GM13977 (cell line): ENCODE measurements around the gene KLRF2.

Source experiments
- DNase-seq: peaks from one replicate; pipeline ENCODE4 v3.0.0; 2012; ENCODE audit warnings: low spot score
- CTCF ChIP-seq: IDR thresholded peaks from 2 replicates; pipeline ENCODE4 v1.5.1; 2012; ENCODE audit warnings: mild to moderate bottlenecking, control low read depth; ENCODE audit not compliant: insufficient read depth; ENCODE audit errors: extremely low read depth, missing control alignments
- in situ Hi-C: fragments of 300-500 bp; cut with MboI; formaldehyde crosslinking; loops from one replicate; pipeline ENCODE4 v1.12.0; 2022; ENCODE audit warnings: low sequenced_read_pairs, low pct_unique_long_range_greater_than_20kb, mixed read lengths, inconsistent platforms; ENCODE audit not compliant: unreplicated experiment

The KLRF2 gene

GRCh38 chr12:9928607-9929006 is 47.3 kb downstream of the KLRF2 start:
- in situ Hi-C loops: loop anchor here (10.0 kb wide), 1 partner anchor 114 kb away; no protein-coding TSS in a partner anchor
- no peak for TF ChIP-seq CTCF
- DNase-seq: no peak

- DNase-seq: no peak
- no peak for TF ChIP-seq CTCF
- in situ Hi-C loops: no loop called here
Measured at GRCh38 chr12:9931245-9931644, 50.0 kb downstream of the KLRF2 start.

GRCh38 chr12:9932270-9932669 is 51.0 kb downstream of the KLRF2 start, which contains the start of gene CLEC2A:
CLEC2A (minus strand) TSS chr12:9932370; CDS start chr12:9932329, 41 bp downstream.
- in situ Hi-C loops: no loop called here
- DNase-seq: no peak
- no peak for TF ChIP-seq CTCF

GRCh38 chr12:9933958-9934357 is 52.7 kb downstream of the KLRF2 start:
- no peak for DNase-seq
- in situ Hi-C loops: no loop called here
- no peak for TF ChIP-seq CTCF

- TF ChIP-seq CTCF: no peak
Measured at GRCh38 chr12:9935026-9935425, 53.7 kb downstream of the KLRF2 start.

GRCh38 chr12:9936591-9936990 is 55.3 kb downstream of the KLRF2 start:
- in situ Hi-C loops: no loop called here
- DNase-seq: no peak
- TF ChIP-seq CTCF: no peak

More at GRCh38 chr12:9935026-9935425, 53.7 kb downstream of the KLRF2 start:
- in situ Hi-C loops: no loop called here
- DNase-seq: no peak

- peak; percentile 35 for DNase-seq
- in situ Hi-C loops: no loop called here
- peak; percentile 59 for TF ChIP-seq CTCF
Measured at GRCh38 chr12:9940375-9940774, 59.1 kb downstream of the KLRF2 start.
